ENCODE data around the gene CBX8. TPM values are rescaled to one million over a fixed set of nuclear protein-coding genes. Genes with fewer than 3 reads are reported as not detected.

CBX8 gene
- total and polyA plus RNA-seq, 2 of the 13 experiments (the other 11 are each of a cell fraction or from before 2014, with no cell fraction given): 0.34 to 12.6 TPM

- TF ChIP-seq ZBTB49 (CRISPR knock-in tag; IDR thresholded peaks at IDR 0.05; ENCODE audit: borderline replicate concordance) (no peak), ZNF646 (CRISPR knock-in tag; IDR thresholded peaks at IDR 0.05) (no peak), KMT2A (CRISPR knock-in tag; IDR thresholded peaks at IDR 0.05) (no peak), SNAPC4 (CRISPR knock-in tag; IDR thresholded peaks at IDR 0.05) (no peak), SNRNP70 (IDR thresholded peaks at IDR 0.05; ENCODE audit: low read depth, low read length) (no peak), ZNF703 (CRISPR knock-in tag; IDR thresholded peaks at IDR 0.05; ENCODE audit: borderline replicate concordance) (no peak), ZBTB33 (CRISPR knock-in tag; IDR thresholded peaks at IDR 0.05) (peak; percentile 95), POLR2G (IDR thresholded peaks at IDR 0.05; ENCODE audit: low read depth, low read length) (peak; percentile 37; the same call in 1 of the 2 replicates), MXI1 (IDR thresholded peaks at IDR 0.05; ENCODE audit: borderline replicate concordance, low read depth, low read length) (no peak), SRSF9 (IDR thresholded peaks at IDR 0.05; ENCODE audit: borderline replicate concordance, insufficient read depth, low read depth, low read length, poor library complexity, severe bottlenecking) (no peak), HDAC2 (CRISPR knock-in tag; IDR thresholded peaks at IDR 0.05) (no peak), ZNF282 (IDR thresholded peaks at IDR 0.05; ENCODE audit: partially characterized antibody) (no peak), TAF15 (IDR thresholded peaks at IDR 0.05; ENCODE audit: low read depth, low read length, poor library complexity, severe bottlenecking) (peak; percentile 26)
These were observed 38.6 kb upstream of the CBX8 start (continued) for GRCh38 chr17:79835470-79835899.

All from HepG2 (cell line).